Measurements from ENCODE around the gene AP4M1.
"Not testable (repeated sequence)": the region's sequence is repeated elsewhere in the genome, so short reads cannot be mapped to it uniquely, and the experiment has no call there.

Gene AP4M1

GRCh38 chr7:100130608-100131453 lies 29.4 kb downstream of the AP4M1 start:
- DNase-seq (ENCODE audit: low read depth in 2 of 2) = peak; percentile 56 to 72

GRCh38 chr7:100132126-100132525 lies 30.7 kb downstream of the AP4M1 start:
- DNase-seq (ENCODE audit: low read depth in 2 of 2) = no peak

- peak in 1 of 2 donors; percentile 38 for DNase-seq (ENCODE audit: low read depth in 2 of 2)
Measured at GRCh38 chr7:100132697-100133151, 31.3 kb downstream of the AP4M1 start.

- no peak for DNase-seq (ENCODE audit: low read depth in 2 of 2)
Measured at GRCh38 chr7:100137851-100138760, 36.7 kb downstream of the AP4M1 start.

- no peak for DNase-seq (ENCODE audit: low read depth in 2 of 2)
Measured at GRCh38 chr7:100141555-100141949, 40.1 kb downstream of the AP4M1 start.

GRCh38 chr7:100142461-100142860 lies 41.0 kb downstream of the AP4M1 start:
- DNase-seq (ENCODE audit: low read depth in 2 of 2) = no peak

GRCh38 chr7:100146350-100146749 lies 44.9 kb downstream of the AP4M1 start:
- not testable (repeated sequence) for DNase-seq (ENCODE audit: low read depth in 2 of 2)

GRCh38 chr7:100147278-100147677 lies 45.8 kb downstream of the AP4M1 start:
- no peak for DNase-seq (ENCODE audit: low read depth in 2 of 2)

- no peak for DNase-seq (ENCODE audit: low read depth in 2 of 2)
Measured at GRCh38 chr7:100148225-100148558, 46.7 kb downstream of the AP4M1 start.

- DNase-seq (ENCODE audit: low read depth in 2 of 2) = peak; percentile 83 to 96
Measured at GRCh38 chr7:100148559-100149328, 47.3 kb downstream of the AP4M1 start, which contains the start of gene LAMTOR4. Gene LAMTOR4 (plus strand): TSS chr7:100148918. CDS start chr7:100148973, 55 bp downstream.

GRCh38 chr7:100152404-100152803 lies 51.0 kb downstream of the AP4M1 start:
- DNase-seq (ENCODE audit: low read depth in 2 of 2) = no peak

- no peak for DNase-seq (ENCODE audit: low read depth in 2 of 2)
Measured at GRCh38 chr7:100152937-100153666, 51.7 kb downstream of the AP4M1 start.

GRCh38 chr7:100153708-100154535 lies 52.5 kb downstream of the AP4M1 start:
- no peak for DNase-seq (ENCODE audit: low read depth in 2 of 2)

- DNase-seq (ENCODE audit: low read depth in 2 of 2) = no peak
Measured at GRCh38 chr7:100154651-100155491, 53.4 kb downstream of the AP4M1 start.

GRCh38 chr7:100155553-100156317 lies 54.3 kb downstream of the AP4M1 start:
- DNase-seq (ENCODE audit: low read depth in 2 of 2) = no peak

GRCh38 chr7:100156331-100157068 lies 55.1 kb downstream of the AP4M1 start:
- DNase-seq (ENCODE audit: low read depth in 2 of 2) = no peak

- no peak for DNase-seq (ENCODE audit: low read depth in 2 of 2)
Measured at GRCh38 chr7:100157069-100157333, 55.6 kb downstream of the AP4M1 start.

All from stimulated activated CD4-positive, alpha-beta T cell treated with anti-CD3 and anti-CD28 coated beads, Interleukin-1b, Interleukin-23, amount 100 ng/mL, for 1 hour (primary cell).